Parathyroid adenoma (tissue), 2 donors: ENCODE results near the gene TSPAN13.

Source experiments
- H2AFZ ChIP-seq: fragments of 300-600 bp; sonication (generic); one replicate; pipeline ENCODE4 v1.7.0; 2017; ENCODE audit warnings: antibody characterized with exemption, mild to moderate bottlenecking
- H3K27ac ChIP-seq: fragments of 300-600 bp; sonication (generic); one replicate; pipeline ENCODE4 v1.7.0; 2017
- H3K27me3 ChIP-seq: fragments of 300-600 bp; sonication (generic); one replicate; pipeline ENCODE4 v1.7.0; 2017; ENCODE audit warnings: low read length; ENCODE audit not compliant: control insufficient read depth, insufficient read depth
- H3K36me3 ChIP-seq: fragments of 300-600 bp; sonication (generic); one replicate; pipeline ENCODE4 v1.7.0; 2017; ENCODE audit warnings: low read length; ENCODE audit not compliant: control insufficient read depth, insufficient read depth
- H3K4me1 ChIP-seq: fragments of 300-600 bp; sonication (generic); one replicate; pipeline ENCODE4 v1.7.0; 2017; ENCODE audit warnings: control low read depth
- H3K4me2 ChIP-seq: fragments of 300-600 bp; sonication (generic); one replicate; pipeline ENCODE4 v1.7.0; 2017; ENCODE audit warnings: low read length
- H3K4me3 ChIP-seq: fragments of 300-600 bp; sonication (generic); one replicate; pipeline ENCODE4 v1.7.0; 2017; ENCODE audit warnings: low read depth, low read length
- H3K79me2 ChIP-seq: fragments of 300-600 bp; sonication (generic); one replicate; pipeline ENCODE4 v1.7.0; 2017; ENCODE audit warnings: control low read depth
- H3K9ac ChIP-seq: fragments of 300-600 bp; sonication (generic); one replicate; pipeline ENCODE4 v1.7.0; 2017; ENCODE audit warnings: mild to moderate bottlenecking
- H3K9me3 ChIP-seq: fragments of 300-600 bp; sonication (generic); one replicate; pipeline ENCODE4 v1.7.0; 2017; ENCODE audit warnings: low read length; ENCODE audit not compliant: control insufficient read depth
- TF ChIP-seq, protein P1 (sequence below): fragments of 300-600 bp; sonication (generic); IDR thresholded peaks from one replicate; pipeline ENCODE4 v1.7.0; 2017; ENCODE audit warnings: antibody characterized with exemption, mild to moderate bottlenecking
- donor health status: primary hyperparathyroidism.

Gene TSPAN13

DNA sequence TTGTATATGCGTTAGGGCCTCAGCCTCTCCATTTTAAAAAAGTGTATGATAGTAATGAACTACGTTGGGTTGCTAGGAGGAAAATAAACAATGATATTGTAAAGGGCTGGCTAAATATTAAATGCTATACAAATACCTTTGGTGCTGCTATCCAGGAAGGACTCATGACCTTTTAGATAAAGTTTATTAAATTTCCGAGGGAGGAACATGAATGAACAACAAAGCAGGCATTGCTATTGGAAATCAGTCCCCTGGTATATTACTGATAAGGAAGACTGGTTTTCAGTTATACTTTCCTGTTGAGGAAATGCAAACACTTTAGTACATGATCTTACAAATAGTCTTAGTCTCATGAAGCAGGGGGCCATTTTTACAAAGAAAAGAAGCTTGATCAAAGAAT lies 68.5 kb downstream of the TSPAN13 start:
- Histone ChIP-seq H3K79me2 (no peaks in the 10 kb centered on the region), H3K9me3 (no peaks in the 10 kb centered on the region), H3K27ac (no peak overlapping the region), H3K4me3 (no peak overlapping the region), H3K9ac (no peak overlapping the region), H3K36me3 (no peaks in the 10 kb centered on the region), H2AFZ (no peak overlapping the region), H3K4me2 (no peak overlapping the region), H3K27me3 (no peaks in the 10 kb centered on the region), H3K4me1 (no peaks in the 10 kb centered on the region)
- TF ChIP-seq, protein P1, sequence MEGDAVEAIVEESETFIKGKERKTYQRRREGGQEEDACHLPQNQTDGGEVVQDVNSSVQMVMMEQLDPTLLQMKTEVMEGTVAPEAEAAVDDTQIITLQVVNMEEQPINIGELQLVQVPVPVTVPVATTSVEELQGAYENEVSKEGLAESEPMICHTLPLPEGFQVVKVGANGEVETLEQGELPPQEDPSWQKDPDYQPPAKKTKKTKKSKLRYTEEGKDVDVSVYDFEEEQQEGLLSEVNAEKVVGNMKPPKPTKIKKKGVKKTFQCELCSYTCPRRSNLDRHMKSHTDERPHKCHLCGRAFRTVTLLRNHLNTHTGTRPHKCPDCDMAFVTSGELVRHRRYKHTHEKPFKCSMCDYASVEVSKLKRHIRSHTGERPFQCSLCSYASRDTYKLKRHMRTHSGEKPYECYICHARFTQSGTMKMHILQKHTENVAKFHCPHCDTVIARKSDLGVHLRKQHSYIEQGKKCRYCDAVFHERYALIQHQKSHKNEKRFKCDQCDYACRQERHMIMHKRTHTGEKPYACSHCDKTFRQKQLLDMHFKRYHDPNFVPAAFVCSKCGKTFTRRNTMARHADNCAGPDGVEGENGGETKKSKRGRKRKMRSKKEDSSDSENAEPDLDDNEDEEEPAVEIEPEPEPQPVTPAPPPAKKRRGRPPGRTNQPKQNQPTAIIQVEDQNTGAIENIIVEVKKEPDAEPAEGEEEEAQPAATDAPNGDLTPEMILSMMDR: no peak

- no peaks in the 10 kb centered on the region for H3K36me3 ChIP-seq
- no peak overlapping the region for H2AFZ ChIP-seq
- H3K9ac ChIP-seq: no peak overlapping the region
- TF ChIP-seq, protein P1: no peak
- no peaks in the 10 kb centered on the region for H3K79me2 ChIP-seq
- no peak overlapping the region for H3K27ac ChIP-seq
- H3K4me2 ChIP-seq: no peak overlapping the region
- no peaks in the 10 kb centered on the region for H3K9me3 ChIP-seq
- H3K27me3 ChIP-seq: no peaks in the 10 kb centered on the region
- H3K4me1 ChIP-seq: no peaks in the 10 kb centered on the region
- H3K4me3 ChIP-seq: no peak overlapping the region
These were observed 72.5 kb downstream of the TSPAN13 start for GRCh38 chr7:16826060-16826459.

- Histone ChIP-seq H3K4me1 (no peaks in the 10 kb centered on the region), H3K9me3 (no peaks in the 10 kb centered on the region), H3K9ac (no peak overlapping the region), H3K79me2 (no peaks in the 10 kb centered on the region), H3K4me3 (no peak overlapping the region), H2AFZ (no peak overlapping the region), H3K36me3 (no peaks in the 10 kb centered on the region), H3K27me3 (no peaks in the 10 kb centered on the region), H3K27ac (no peak overlapping the region), H3K4me2 (no peak overlapping the region)
- TF ChIP-seq, protein P1: no peak
These were observed 79.8 kb downstream of the TSPAN13 start for GRCh38 chr7:16833373-16833772.
